Head of caudate nucleus (tissue), 42 donors: ENCODE measurements around the gene ARID5B.

Experiments
- DNase-seq, 42 donors: peaks; one replicate each; pipeline versions ENCODE4 v3.0.0 to v3.0.0-alpha.2; 2020 to 2021; ENCODE audit warnings: mixed read lengths in 7 of 42
- intact Hi-C: fragments of 100-400 bp; cut with DNase I; formaldehyde crosslinking; loops from one replicate; pipeline ENCODE4 v1.15.0; 2022

Gene ARID5B

DNA sequence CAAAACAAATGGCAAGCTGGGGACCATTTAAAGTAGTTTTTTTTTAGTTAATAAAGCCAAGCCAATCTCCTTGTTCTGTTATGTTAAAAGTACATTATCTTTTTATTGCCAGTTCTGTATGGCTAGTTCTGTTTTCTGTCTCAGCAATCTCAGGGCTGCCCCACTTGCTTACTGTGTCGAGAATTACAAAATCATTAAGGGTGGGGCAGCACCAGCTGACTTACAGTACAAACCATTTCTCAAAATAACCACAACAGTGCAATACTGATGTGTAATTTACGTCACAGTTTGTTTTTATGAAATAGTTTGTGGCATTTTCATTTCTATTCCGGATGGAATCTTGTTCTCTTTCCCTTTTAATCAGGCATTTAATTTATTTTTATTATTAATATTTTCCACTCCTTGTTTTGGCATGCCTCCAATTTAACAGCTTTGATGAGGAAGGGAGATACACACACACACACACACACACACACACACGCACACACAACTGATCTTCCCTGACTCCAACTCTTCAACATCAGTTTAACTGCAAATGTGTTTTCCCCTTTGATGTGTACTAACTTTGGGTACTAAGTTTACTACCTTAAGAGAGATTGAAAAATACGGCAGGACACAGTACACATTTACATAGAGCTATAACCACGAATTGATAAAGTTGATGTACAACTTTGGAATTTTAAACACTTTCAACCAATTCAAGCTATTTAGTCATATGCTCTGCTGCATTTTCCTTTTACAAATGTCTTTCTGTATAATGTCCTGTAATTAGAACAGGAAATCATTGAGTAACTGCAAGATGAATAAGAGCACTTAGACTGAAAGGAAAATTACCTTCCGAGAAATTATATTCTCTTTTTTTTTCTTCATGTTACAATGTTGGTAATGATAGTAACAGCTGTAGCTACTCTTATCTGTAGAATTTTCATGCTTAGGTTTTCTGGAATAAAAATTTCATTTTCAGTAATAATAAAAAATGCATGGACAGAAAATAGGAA lies 91.5 kb downstream of the ARID5B start:
- peak in 4 of 42 donors; percentile 15 to 20 (median 17) for DNase-seq
- intact Hi-C loops: no loop called here

- intact Hi-C loops: no loop called here
- no peak for DNase-seq
These were observed 92.4 kb downstream of the ARID5B start for GRCh38 chr10:61993711-61994401.

- intact Hi-C loops: no loop called here
- no peak for DNase-seq
These were observed 93.1 kb downstream of the ARID5B start for GRCh38 chr10:61994405-61995219.

DNA sequence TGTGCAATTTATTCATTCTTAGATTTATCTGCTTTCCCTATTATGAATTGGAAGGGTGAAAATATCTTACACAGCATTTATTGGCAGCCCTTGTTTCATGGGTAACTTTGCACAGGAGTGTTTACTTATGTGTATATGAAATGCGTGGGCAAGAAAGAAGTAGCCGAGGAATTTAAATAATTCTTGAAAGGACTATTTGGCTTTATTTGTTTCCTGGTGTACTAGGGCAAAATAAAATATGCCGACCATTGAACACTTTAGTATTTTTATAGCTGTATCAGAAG lies 93.7 kb downstream of the ARID5B start:
- no peak for DNase-seq
- intact Hi-C loops: no loop called here

- intact Hi-C loops: no loop called here
- DNase-seq: no peak
These were observed 97.4 kb downstream of the ARID5B start for GRCh38 chr10:61998937-61999336.

DNA sequence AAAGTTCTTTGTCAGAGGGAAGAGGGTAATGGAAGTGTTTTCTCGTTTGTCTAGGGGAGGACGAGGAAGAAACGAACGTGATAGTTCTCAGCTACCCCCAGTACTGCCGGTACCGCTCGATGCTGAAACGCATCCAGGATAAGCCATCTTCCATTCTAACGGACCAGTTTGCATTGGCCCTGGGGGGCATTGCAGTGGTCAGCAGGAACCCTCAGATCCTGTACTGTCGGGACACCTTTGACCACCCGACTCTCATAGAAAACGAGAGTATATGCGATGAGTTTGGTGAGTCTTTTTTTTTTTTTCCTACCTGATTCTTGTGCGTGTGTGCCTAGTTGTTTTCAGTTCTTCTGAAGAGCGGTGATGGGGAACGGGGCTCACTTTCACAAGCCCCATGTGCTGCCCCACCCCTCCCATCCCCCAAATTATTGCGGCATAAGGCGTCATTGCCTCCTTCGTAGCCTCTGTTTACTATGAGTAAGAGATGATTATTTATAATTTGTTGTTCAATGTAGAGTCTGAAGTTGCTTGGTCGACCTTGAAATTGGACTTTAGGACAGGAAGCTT lies 98.6 kb downstream of the ARID5B start:
- DNase-seq: no peak
- intact Hi-C loops: no loop called here

DNA sequence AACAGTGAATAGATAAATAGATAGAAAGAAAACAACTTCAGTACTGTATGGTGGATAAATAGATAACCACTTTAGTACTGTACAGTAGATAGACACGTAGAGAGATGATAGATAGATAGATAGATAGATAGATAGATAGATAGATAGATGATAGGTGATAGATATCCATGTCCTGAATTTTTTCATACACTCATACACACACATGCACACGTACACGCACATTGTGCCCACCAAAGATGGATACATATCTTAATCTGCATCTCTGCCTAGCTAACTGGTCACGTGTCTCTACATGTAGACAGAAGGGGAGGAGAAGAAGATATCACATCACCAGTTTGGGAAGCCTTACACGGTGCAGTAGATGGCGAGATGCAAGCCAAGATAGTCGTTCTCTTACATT lies 99.2 kb downstream of the ARID5B start:
- intact Hi-C loops: no loop called here
- no peak for DNase-seq

DNA sequence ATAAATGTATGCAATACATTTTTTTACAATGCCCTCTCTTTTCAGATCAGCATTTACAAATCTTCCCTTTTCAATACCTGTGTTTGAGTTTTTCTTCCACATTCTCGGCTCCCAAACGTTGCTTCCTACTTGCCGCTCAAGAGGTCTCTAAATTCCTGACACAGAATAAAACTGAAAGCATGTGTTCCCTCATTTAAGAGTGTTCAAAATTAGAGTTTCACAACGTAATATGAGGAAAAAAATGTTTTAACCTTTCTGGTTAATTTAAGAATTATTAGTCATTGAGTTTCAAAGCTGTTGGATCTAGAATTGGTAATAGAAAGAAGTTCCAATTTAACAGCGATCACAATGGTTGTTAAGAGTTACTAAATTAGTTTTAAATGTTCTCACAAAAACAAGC lies 100.4 kb downstream of the ARID5B start:
- intact Hi-C loops: no loop called here
- DNase-seq: no peak

GRCh38 chr10:62002753-62003152 lies 101.3 kb downstream of the ARID5B start:
- no peak for DNase-seq
- intact Hi-C loops: no loop called here

DNA sequence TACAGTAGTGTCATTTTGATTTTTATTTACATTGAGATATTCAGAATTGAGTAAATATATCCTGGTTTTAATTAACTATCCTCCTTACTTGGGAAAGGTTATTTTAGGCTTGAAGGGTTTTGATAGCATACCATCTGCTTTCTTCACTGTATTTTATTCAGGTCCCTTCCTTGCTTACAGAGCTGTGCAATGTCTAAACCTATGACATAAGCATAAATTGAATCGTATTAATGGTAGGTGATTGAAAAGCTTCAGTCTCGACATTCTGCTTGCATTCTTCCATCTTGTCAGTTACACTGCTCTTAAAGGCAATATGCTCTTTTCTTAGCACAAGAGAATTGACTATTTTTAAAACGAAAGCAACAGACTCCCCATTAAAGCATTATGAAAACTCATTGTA lies 102.5 kb downstream of the ARID5B start:
- DNase-seq: no peak
- intact Hi-C loops: no loop called here

- no peak for DNase-seq
- intact Hi-C loops: no loop called here
These were observed 103.8 kb downstream of the ARID5B start for GRCh38 chr10:62005281-62005680.

DNA sequence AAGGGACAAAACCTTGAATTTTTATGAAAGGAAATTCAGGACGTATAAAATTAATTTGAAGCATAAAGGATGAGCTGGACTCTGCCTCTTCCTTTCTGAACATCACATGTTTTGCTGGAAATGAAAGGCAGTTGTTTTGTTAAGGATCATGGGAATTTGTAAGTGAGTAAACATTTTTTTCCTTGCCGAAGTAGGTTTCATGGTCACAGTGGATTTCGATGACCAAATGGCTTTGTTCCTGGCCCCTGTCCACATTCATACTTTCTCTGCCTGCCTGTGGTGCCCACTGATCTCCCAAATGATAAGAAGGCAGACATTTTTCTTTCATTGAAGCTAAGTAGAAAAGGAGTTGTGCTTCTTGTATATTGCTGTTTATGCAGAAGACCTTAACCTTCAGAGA lies 104.2 kb downstream of the ARID5B start:
- intact Hi-C loops: no loop called here
- no peak for DNase-seq

DNA sequence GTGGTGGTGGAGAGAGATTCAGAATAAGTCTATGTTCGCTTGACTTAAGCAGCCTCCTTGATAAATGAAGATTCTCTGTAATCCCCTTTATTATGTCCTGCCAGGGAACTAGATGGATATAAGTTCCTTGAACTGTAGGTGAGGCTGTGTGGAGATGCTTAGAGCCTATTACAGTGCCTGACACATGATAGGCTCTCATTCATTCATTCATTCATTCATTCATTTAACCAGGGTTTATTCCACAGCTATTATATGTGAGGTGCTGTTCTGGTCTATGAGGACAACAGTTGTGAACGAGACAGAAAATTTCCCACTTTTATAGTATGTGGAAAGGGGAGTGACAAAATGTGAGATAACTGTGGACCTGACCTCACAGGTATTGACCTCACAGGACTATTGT lies 105.6 kb downstream of the ARID5B start:
- intact Hi-C loops: no loop called here
- no peak for DNase-seq

- DNase-seq: no peak
- intact Hi-C loops: no loop called here
These were observed 106.7 kb downstream of the ARID5B start for GRCh38 chr10:62008196-62008595.

DNA sequence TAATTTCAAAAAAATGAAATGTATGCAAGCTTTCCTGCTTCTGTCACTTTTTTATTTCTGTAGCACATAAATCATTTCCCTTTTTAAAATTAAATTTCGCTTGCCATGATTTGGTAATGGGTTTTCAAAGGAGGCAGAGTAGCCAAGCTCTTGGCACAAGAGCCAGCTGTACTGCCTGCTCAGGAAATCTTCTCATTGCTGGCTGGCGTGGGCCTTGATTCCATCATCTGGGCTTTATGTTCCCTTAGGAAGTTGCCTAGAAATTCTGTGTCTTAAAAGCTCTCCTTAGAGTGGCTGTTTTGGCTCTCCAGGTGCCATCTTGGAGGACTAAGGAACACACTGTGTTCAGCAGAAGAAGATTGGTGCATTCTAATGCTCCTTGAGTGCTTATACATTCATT lies 107.4 kb downstream of the ARID5B start:
- intact Hi-C loops: no loop called here
- no peak for DNase-seq

DNA sequence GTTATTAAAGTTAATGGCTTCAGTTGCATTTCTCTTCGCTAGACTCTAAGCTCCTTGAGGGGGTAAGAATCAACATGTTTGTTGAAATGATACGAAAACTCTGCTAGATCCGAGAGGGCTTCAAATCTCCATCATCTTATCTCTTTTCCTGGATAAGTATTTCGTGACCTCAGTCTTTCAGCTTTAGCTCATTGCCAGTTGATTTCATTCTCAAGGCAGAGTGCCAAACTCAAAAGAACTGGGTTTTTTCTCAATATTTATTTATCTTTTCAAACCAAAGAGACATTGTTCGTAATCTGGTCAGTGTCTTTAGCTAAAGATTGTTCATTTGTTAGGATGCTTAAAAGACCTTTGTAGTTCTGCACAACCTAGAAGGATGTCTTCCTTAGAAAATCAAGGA lies 108.9 kb downstream of the ARID5B start:
- DNase-seq: no peak
- intact Hi-C loops: no loop called here

GRCh38 chr10:62011558-62011957 lies 110.1 kb downstream of the ARID5B start:
- DNase-seq: no peak
- intact Hi-C loops: no loop called here

DNA sequence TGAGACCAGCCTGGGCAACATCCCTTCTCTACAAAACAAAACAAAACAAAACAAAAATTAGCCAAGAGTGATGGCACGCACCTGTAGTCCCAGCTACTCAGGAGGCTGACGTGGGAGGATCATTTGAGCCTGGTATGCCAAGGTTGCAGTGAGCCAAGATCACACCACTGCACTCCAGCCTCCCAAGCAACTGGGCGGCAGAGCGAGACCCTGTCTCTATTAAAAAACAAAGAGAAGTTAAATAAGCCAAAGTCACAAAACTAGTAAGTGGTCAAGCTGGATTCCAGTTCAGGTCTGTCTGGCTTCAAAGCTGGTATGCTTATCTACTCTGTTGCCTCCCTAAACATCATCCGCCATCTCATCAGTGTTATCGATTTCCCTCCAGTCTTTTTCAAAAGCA lies 110.8 kb downstream of the ARID5B start:
- DNase-seq: no peak
- intact Hi-C loops: no loop called here

GRCh38 chr10:62014510-62014909 lies 113.0 kb downstream of the ARID5B start:
- no peak for DNase-seq
- intact Hi-C loops: no loop called here

- no peak for DNase-seq
- intact Hi-C loops: no loop called here
These were observed 114.5 kb downstream of the ARID5B start for GRCh38 chr10:62015994-62016393.
